KMS-11 (cell line): ENCODE results near the gene NME8.

ENCODE experiments used
- H2AFZ ChIP-seq: fragments of 200-600 bp; sonication (generic); 2 replicates; pipeline ENCODE4 v1.6.1; 2016; ENCODE audit warnings: antibody characterized with exemption, mixed run types, low read depth
- H3K27ac ChIP-seq: fragments of 200-600 bp; sonication (generic); 2 replicates; pipeline ENCODE4 v1.6.1; 2016; ENCODE audit warnings: mild to moderate bottlenecking, mixed run types
- H3K27me3 ChIP-seq: fragments of 200-600 bp; sonication (generic); 2 replicates; pipeline ENCODE4 v1.6.1; 2017; ENCODE audit warnings: mild to moderate bottlenecking, low read depth, mixed run types, moderate library complexity; ENCODE audit not compliant: insufficient read depth
- H3K36me3 ChIP-seq: fragments of 200-600 bp; sonication (generic); 2 replicates; pipeline ENCODE4 v1.6.1; 2017; ENCODE audit warnings: mild to moderate bottlenecking, mixed run types; ENCODE audit not compliant: insufficient read depth
- H3K4me1 ChIP-seq: fragments of 200-600 bp; sonication (generic); 2 replicates; pipeline ENCODE4 v1.6.1; 2016; ENCODE audit warnings: mild to moderate bottlenecking, low read depth, mixed run types; ENCODE audit not compliant: poor library complexity, severe bottlenecking
- H3K4me2 ChIP-seq: fragments of 200-600 bp; sonication (generic); 2 replicates; pipeline ENCODE4 v1.7.0; 2016; ENCODE audit warnings: mild to moderate bottlenecking, mixed run types
- H3K4me3 ChIP-seq: fragments of 200-600 bp; sonication (generic); IDR thresholded peaks from 2 replicates; pipeline ENCODE4 v1.6.1; 2017; ENCODE audit warnings: low read depth, low read length, mixed read lengths; ENCODE audit not compliant: insufficient read depth
- H3K79me2 ChIP-seq: fragments of 200-600 bp; sonication (generic); 2 replicates; pipeline ENCODE4 v1.6.1; 2016; ENCODE audit warnings: low read depth, mixed run types; ENCODE audit not compliant: insufficient read depth
- H3K9ac ChIP-seq: fragments of 200-600 bp; sonication (generic); 2 replicates; pipeline ENCODE4 v1.6.1; 2016; ENCODE audit warnings: mild to moderate bottlenecking, mixed run types
- H4K20me1 ChIP-seq: fragments of 200-600 bp; sonication (generic); 2 replicates; pipeline ENCODE4 v1.6.1; 2016; ENCODE audit warnings: mild to moderate bottlenecking, mixed run types; ENCODE audit not compliant: insufficient read depth
- CTCF ChIP-seq: fragments of 200-600 bp; sonication (generic); conservative IDR thresholded peaks from 2 replicates; pipeline ENCODE4 v1.6.1; 2017; ENCODE audit warnings: low read depth, mild to moderate bottlenecking, antibody characterized with exemption, low read length, moderate library complexity, mixed read lengths

Gene NME8

GRCh38 chr7:37930226-37930948, 82.0 kb downstream of the NME8 start:
- H4K20me1 ChIP-seq: no peaks in the 10 kb centered on the region
- no peaks in the 10 kb centered on the region for H3K4me1 ChIP-seq
- no peak overlapping the region for H3K9ac ChIP-seq
- no peak overlapping the region for H3K4me2 ChIP-seq
- no peak overlapping the region for H3K27ac ChIP-seq
- H2AFZ ChIP-seq: no peak overlapping the region
- peaks cover 13% of the 10 kb centered on the region; the same call in 1 of the 2 replicates for H3K79me2 ChIP-seq
- no peaks in the 10 kb centered on the region for H3K36me3 ChIP-seq
- TF ChIP-seq CTCF: no peak
- H3K27me3 ChIP-seq: no peaks in the 10 kb centered on the region
- no peak overlapping the region for H3K4me3 ChIP-seq

- Histone ChIP-seq H3K4me2 (no peak overlapping the region), H3K9ac (no peak overlapping the region), H3K27ac (no peak overlapping the region), H2AFZ (no peak overlapping the region), H3K4me1 (no peaks in the 10 kb centered on the region), H4K20me1 (no peaks in the 10 kb centered on the region), H3K36me3 (no peaks in the 10 kb centered on the region), H3K27me3 (no peaks in the 10 kb centered on the region), H3K4me3 (no peak overlapping the region), H3K79me2 (peaks cover 14% of the 10 kb centered on the region; the same call in 1 of the 2 replicates)
- no peak for TF ChIP-seq CTCF
Measured at GRCh38 chr7:37932543-37932942, 84.1 kb downstream of the NME8 start.

GRCh38 chr7:37933018-37933566, 84.7 kb downstream of the NME8 start:
- Histone ChIP-seq H3K79me2 (peaks cover 9% of the 10 kb centered on the region; the same call in 1 of the 2 replicates), H3K4me3 (no peak overlapping the region), H2AFZ (no peak overlapping the region), H4K20me1 (no peaks in the 10 kb centered on the region), H3K27me3 (no peaks in the 10 kb centered on the region), H3K9ac (no peak overlapping the region), H3K4me2 (no peak overlapping the region), H3K4me1 (no peaks in the 10 kb centered on the region), H3K36me3 (no peaks in the 10 kb centered on the region), H3K27ac (no peak overlapping the region)
- TF ChIP-seq CTCF: no peak

GRCh38 chr7:37942934-37943610, 94.7 kb downstream of the NME8 start:
- no peak for TF ChIP-seq CTCF
- no peak overlapping the region for H3K4me2 ChIP-seq
- no peak overlapping the region for H3K27ac ChIP-seq
- no peaks in the 10 kb centered on the region; the same call in 1 of the 2 replicates for H4K20me1 ChIP-seq
- H3K27me3 ChIP-seq: no peaks in the 10 kb centered on the region
- no peak overlapping the region for H3K4me3 ChIP-seq
- no peaks in the 10 kb centered on the region for H3K36me3 ChIP-seq
- H3K79me2 ChIP-seq: no peaks in the 10 kb centered on the region; the same call in 1 of the 2 replicates
- H3K9ac ChIP-seq: no peak overlapping the region
- H2AFZ ChIP-seq: no peak overlapping the region
- H3K4me1 ChIP-seq: peaks cover 8% of the 10 kb centered on the region
